ENCODE measurements around the gene NEK4.

NEK4 gene

GRCh38 chr3:52688266-52688665, 82.5 kb downstream of the NEK4 start:
- Histone ChIP-seq H3K4me3 (ENCODE audit: low read length in 2 of 2) (no peak overlapping the region), H3K9ac (ENCODE audit: low read depth in 1 of 2, low read length in 2 of 2) (no peak overlapping the region), H3K4me1 (ENCODE audit: control insufficient read depth in 2 of 2, insufficient read depth in 2 of 2, low read length in 2 of 2) (peaks cover 8 to 22% of the 10 kb centered on the region in 2 donors), H3K27ac (ENCODE audit: low read depth in 2 of 2, low read length in 2 of 2) (no peak overlapping the region), H3K9me3 (ENCODE audit: control insufficient read depth in 2 of 2, low read length in 2 of 2) (no peaks in the 10 kb centered on the region), H3K36me3 (ENCODE audit: control insufficient read depth in 2 of 2, insufficient read depth in 2 of 2, low read length in 2 of 2) (peaks cover 45 to 55% of the 10 kb centered on the region in 2 donors), H3K27me3 (ENCODE audit: control insufficient read depth in 2 of 2, insufficient read depth in 2 of 2, low read length in 2 of 2) (no peaks in the 10 kb centered on the region)

DNA sequence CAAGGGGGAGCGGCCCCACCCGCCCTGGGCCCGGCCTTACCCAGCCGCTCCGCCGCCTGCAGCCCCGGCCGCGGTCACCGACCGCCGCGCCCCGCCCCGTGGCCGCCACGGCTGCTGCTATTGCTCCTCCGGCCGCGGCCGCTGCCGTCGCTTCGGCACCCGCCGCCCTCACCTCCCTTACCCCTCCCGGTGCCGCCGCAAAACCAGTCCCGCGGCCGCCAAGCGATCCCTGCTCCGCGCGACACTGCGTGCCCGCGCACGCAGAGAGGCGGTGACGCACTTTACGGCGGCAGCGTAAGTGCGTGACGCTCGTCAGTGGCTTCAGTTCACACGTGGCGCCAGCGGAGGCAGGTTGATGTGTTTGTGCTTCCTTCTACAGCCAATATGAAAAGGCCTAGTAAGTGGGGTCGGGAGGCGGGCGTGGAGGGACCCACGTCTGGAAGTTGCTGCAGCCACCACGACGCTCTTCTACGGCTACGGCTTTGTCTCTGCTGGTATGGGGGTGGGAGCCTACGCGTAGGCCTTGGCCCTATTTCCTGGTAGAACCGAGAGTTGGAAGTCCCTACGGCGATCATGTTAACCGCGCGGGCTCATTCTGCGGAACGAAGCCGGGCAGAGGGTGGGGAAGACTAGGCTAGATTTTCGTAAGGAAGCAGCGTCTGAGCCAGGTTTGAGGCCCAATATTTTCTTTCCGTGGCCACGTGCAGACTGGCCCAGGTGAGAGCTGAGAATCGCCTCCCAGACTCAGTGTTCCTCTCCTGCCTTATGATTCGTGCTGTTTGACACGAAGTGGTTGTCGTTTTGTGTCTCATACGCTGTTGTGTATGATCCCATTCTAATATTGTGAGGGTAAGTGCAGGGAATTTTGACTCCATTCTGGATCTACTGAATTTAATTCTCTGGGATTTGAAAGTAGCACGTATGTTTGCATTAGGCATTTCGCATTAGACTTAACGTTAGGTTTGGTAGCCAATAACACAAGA, 84.7 kb downstream of the NEK4 start, which contains the start of the genes GNL3 and PBRM1:
TSS of gene GNL3 (plus strand) at position 324 of the 983 bp plus-strand sequence. CDS start at position 385, 61 bp downstream.
TSS of gene PBRM1 (minus strand) at position 205 of the 983 bp plus-strand sequence.
- Histone ChIP-seq H3K36me3 (ENCODE audit: control insufficient read depth in 2 of 2, insufficient read depth in 2 of 2, low read length in 2 of 2) (peaks cover 34 to 42% of the 10 kb centered on the region in 2 donors), H3K9ac (ENCODE audit: low read depth in 1 of 2, low read length in 2 of 2) (peak within 1 kb of the TSS; percentile 76 to 90), H3K27ac (ENCODE audit: low read depth in 2 of 2, low read length in 2 of 2) (peak within 1 kb of the TSS; percentile 94 to 97)

GRCh38 chr3:52685285-52685708, 85.4 kb downstream of the NEK4 start:
- H3K4me3 ChIP-seq (ENCODE audit: low read length in 2 of 2) = peak overlapping the region; percentile 91 to 92
- H3K9me3 ChIP-seq (ENCODE audit: control insufficient read depth in 2 of 2, low read length in 2 of 2) = no peaks in the 10 kb centered on the region
- H3K27ac ChIP-seq (ENCODE audit: low read depth in 2 of 2, low read length in 2 of 2) = peak overlapping the region; percentile 94 to 97
- peaks cover 8 to 25% of the 10 kb centered on the region in 2 donors for H3K4me1 ChIP-seq (ENCODE audit: control insufficient read depth in 2 of 2, insufficient read depth in 2 of 2, low read length in 2 of 2)
- no peaks in the 10 kb centered on the region for H3K27me3 ChIP-seq (ENCODE audit: control insufficient read depth in 2 of 2, insufficient read depth in 2 of 2, low read length in 2 of 2)
- H3K9ac ChIP-seq (ENCODE audit: low read depth in 1 of 2, low read length in 2 of 2) = peak overlapping the region; percentile 76 to 90
- H3K36me3 ChIP-seq (ENCODE audit: control insufficient read depth in 2 of 2, insufficient read depth in 2 of 2, low read length in 2 of 2) = peaks cover 28 to 41% of the 10 kb centered on the region in 2 donors

More for the DNA sequence above, 84.7 kb downstream of the NEK4 start, which contains the start of the genes GNL3 and PBRM1:
- Histone ChIP-seq H3K9me3 (ENCODE audit: control insufficient read depth in 2 of 2, low read length in 2 of 2) (no peaks in the 10 kb centered on the region), H3K4me1 (ENCODE audit: control insufficient read depth in 2 of 2, insufficient read depth in 2 of 2, low read length in 2 of 2) (peaks cover 8 to 25% of the 10 kb centered on the region in 2 donors), H3K27me3 (ENCODE audit: control insufficient read depth in 2 of 2, insufficient read depth in 2 of 2, low read length in 2 of 2) (no peaks in the 10 kb centered on the region), H3K4me3 (ENCODE audit: low read length in 2 of 2) (peak within 1 kb of the TSS; percentile 91 to 92)

DNA sequence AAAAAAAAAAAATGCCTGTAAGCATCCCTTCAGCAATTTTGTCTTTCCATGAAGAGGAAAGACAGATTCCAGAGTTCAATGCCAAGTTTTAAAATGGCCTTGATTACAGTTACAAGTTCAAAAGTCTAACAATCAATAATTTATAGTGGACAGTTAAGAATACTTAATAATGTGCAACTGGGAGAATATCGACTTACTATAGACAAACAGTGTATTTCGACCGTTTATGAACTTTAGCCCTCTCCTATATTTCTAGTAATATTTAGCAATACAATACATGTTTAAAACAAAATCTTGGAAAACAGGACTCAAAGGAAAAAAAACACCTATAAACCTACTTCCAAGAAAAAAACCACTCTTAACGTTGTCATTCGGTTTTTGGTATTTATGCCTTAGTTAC, 86.6 kb downstream of the NEK4 start:
- H3K4me3 ChIP-seq (ENCODE audit: low read length in 2 of 2) = peak overlapping the region in 1 of 2 donors; percentile 92
- no peaks in the 10 kb centered on the region for H3K27me3 ChIP-seq (ENCODE audit: control insufficient read depth in 2 of 2, insufficient read depth in 2 of 2, low read length in 2 of 2)
- H3K9ac ChIP-seq (ENCODE audit: low read depth in 1 of 2, low read length in 2 of 2) = peak overlapping the region; percentile 34 to 76
- H3K4me1 ChIP-seq (ENCODE audit: control insufficient read depth in 2 of 2, insufficient read depth in 2 of 2, low read length in 2 of 2) = peaks cover 8 to 25% of the 10 kb centered on the region in 2 donors
- no peak overlapping the region for H3K27ac ChIP-seq (ENCODE audit: low read depth in 2 of 2, low read length in 2 of 2)
- no peaks in the 10 kb centered on the region for H3K9me3 ChIP-seq (ENCODE audit: control insufficient read depth in 2 of 2, low read length in 2 of 2)
- peaks cover 24 to 37% of the 10 kb centered on the region in 2 donors for H3K36me3 ChIP-seq (ENCODE audit: control insufficient read depth in 2 of 2, insufficient read depth in 2 of 2, low read length in 2 of 2)

GRCh38 chr3:52683611-52684010, 87.1 kb downstream of the NEK4 start:
- Histone ChIP-seq H3K27ac (ENCODE audit: low read depth in 2 of 2, low read length in 2 of 2) (no peak overlapping the region), H3K9me3 (ENCODE audit: control insufficient read depth in 2 of 2, low read length in 2 of 2) (no peaks in the 10 kb centered on the region), H3K9ac (ENCODE audit: low read depth in 1 of 2, low read length in 2 of 2) (no peak overlapping the region), H3K36me3 (ENCODE audit: control insufficient read depth in 2 of 2, insufficient read depth in 2 of 2, low read length in 2 of 2) (peaks cover 22 to 37% of the 10 kb centered on the region in 2 donors), H3K4me1 (ENCODE audit: control insufficient read depth in 2 of 2, insufficient read depth in 2 of 2, low read length in 2 of 2) (peaks cover 8 to 25% of the 10 kb centered on the region in 2 donors), H3K27me3 (ENCODE audit: control insufficient read depth in 2 of 2, insufficient read depth in 2 of 2, low read length in 2 of 2) (no peaks in the 10 kb centered on the region), H3K4me3 (ENCODE audit: low read length in 2 of 2) (no peak overlapping the region)

- Histone ChIP-seq H3K4me1 (ENCODE audit: control insufficient read depth in 2 of 2, insufficient read depth in 2 of 2, low read length in 2 of 2) (peaks cover 8 to 24% of the 10 kb centered on the region in 2 donors), H3K36me3 (ENCODE audit: control insufficient read depth in 2 of 2, insufficient read depth in 2 of 2, low read length in 2 of 2) (peaks cover 25 to 31% of the 10 kb centered on the region in 2 donors), H3K9me3 (ENCODE audit: control insufficient read depth in 2 of 2, low read length in 2 of 2) (no peaks in the 10 kb centered on the region), H3K27ac (ENCODE audit: low read depth in 2 of 2, low read length in 2 of 2) (peak overlapping the region in 1 of 2 donors; percentile 9), H3K4me3 (ENCODE audit: low read length in 2 of 2) (no peak overlapping the region), H3K9ac (ENCODE audit: low read depth in 1 of 2, low read length in 2 of 2) (peak overlapping the region in 1 of 2 donors; percentile 24), H3K27me3 (ENCODE audit: control insufficient read depth in 2 of 2, insufficient read depth in 2 of 2, low read length in 2 of 2) (no peaks in the 10 kb centered on the region)
These were observed 88.7 kb downstream of the NEK4 start for GRCh38 chr3:52682016-52682415.

DNA sequence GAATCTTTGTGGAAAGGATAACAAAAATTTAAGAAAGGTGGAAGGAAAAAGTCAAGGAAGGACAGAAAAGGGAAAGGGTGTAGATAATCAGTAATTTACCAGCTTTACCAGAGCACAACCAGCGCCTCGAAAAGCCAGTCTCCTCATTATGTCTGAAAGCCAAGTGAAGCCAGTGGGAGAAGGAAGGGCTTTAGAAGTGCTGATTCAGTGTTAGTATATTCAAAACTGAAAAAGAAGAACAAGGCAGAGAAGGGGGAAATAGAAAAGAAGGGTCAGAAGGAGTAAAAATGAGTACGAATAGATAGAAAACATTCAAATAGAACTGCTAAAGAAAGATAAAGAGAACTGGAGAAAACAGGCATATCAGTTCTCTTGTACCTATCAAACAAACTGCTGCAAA, 89.1 kb downstream of the NEK4 start:
- peaks cover 4 to 19% of the 10 kb centered on the region in 2 donors for H3K4me1 ChIP-seq (ENCODE audit: control insufficient read depth in 2 of 2, insufficient read depth in 2 of 2, low read length in 2 of 2)
- H3K27me3 ChIP-seq (ENCODE audit: control insufficient read depth in 2 of 2, insufficient read depth in 2 of 2, low read length in 2 of 2) = no peaks in the 10 kb centered on the region
- H3K36me3 ChIP-seq (ENCODE audit: control insufficient read depth in 2 of 2, insufficient read depth in 2 of 2, low read length in 2 of 2) = peaks cover 29 to 36% of the 10 kb centered on the region in 2 donors
- H3K9me3 ChIP-seq (ENCODE audit: control insufficient read depth in 2 of 2, low read length in 2 of 2) = no peaks in the 10 kb centered on the region
- H3K9ac ChIP-seq (ENCODE audit: low read depth in 1 of 2, low read length in 2 of 2) = peak overlapping the region in 1 of 2 donors; percentile 24
- H3K27ac ChIP-seq (ENCODE audit: low read depth in 2 of 2, low read length in 2 of 2) = peak overlapping the region in 1 of 2 donors; percentile 9
- no peak overlapping the region for H3K4me3 ChIP-seq (ENCODE audit: low read length in 2 of 2)

- H3K4me3 ChIP-seq (ENCODE audit: low read length in 2 of 2) = no peak overlapping the region
- peaks cover 0 to 14% of the 10 kb centered on the region in 2 donors for H3K4me1 ChIP-seq (ENCODE audit: control insufficient read depth in 2 of 2, insufficient read depth in 2 of 2, low read length in 2 of 2)
- no peak overlapping the region for H3K27ac ChIP-seq (ENCODE audit: low read depth in 2 of 2, low read length in 2 of 2)
- H3K27me3 ChIP-seq (ENCODE audit: control insufficient read depth in 2 of 2, insufficient read depth in 2 of 2, low read length in 2 of 2) = no peaks in the 10 kb centered on the region
- H3K36me3 ChIP-seq (ENCODE audit: control insufficient read depth in 2 of 2, insufficient read depth in 2 of 2, low read length in 2 of 2) = peaks cover 40 to 43% of the 10 kb centered on the region in 2 donors
- H3K9me3 ChIP-seq (ENCODE audit: control insufficient read depth in 2 of 2, low read length in 2 of 2) = no peaks in the 10 kb centered on the region
- H3K9ac ChIP-seq (ENCODE audit: low read depth in 1 of 2, low read length in 2 of 2) = peak overlapping the region in 1 of 2 donors; percentile 8
These were observed 90.9 kb downstream of the NEK4 start for GRCh38 chr3:52679811-52680210.

DNA sequence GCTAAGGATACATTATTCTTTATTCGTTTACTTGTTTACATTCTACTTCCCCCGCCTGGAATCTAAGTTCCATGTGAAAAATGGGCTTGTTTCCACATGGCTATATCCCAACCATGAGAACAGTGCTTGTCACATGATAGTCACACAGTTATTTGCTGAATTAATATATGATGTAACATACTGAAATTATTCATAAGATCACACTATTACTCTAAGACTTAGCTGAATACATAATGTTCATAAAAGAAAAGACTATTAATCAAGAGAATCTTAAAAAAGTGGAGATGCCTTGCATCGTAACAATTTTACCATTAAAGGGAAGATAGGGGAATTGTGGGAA, 91.6 kb downstream of the NEK4 start:
- Histone ChIP-seq H3K27ac (ENCODE audit: low read depth in 2 of 2, low read length in 2 of 2) (no peak overlapping the region), H3K9me3 (ENCODE audit: control insufficient read depth in 2 of 2, low read length in 2 of 2) (no peaks in the 10 kb centered on the region), H3K9ac (ENCODE audit: low read depth in 1 of 2, low read length in 2 of 2) (no peak overlapping the region), H3K36me3 (ENCODE audit: control insufficient read depth in 2 of 2, insufficient read depth in 2 of 2, low read length in 2 of 2) (peaks cover 42 to 43% of the 10 kb centered on the region in 2 donors), H3K4me1 (ENCODE audit: control insufficient read depth in 2 of 2, insufficient read depth in 2 of 2, low read length in 2 of 2) (peaks cover 0 to 7% of the 10 kb centered on the region in 2 donors), H3K27me3 (ENCODE audit: control insufficient read depth in 2 of 2, insufficient read depth in 2 of 2, low read length in 2 of 2) (no peaks in the 10 kb centered on the region), H3K4me3 (ENCODE audit: low read length in 2 of 2) (no peak overlapping the region)
